ENCODE data around the gene ACTR3C.
"Not testable (repeated sequence)": the region's sequence is repeated elsewhere in the genome, so short reads cannot be mapped to it uniquely, and the experiment has no call there.

Gene ACTR3C

DNA sequence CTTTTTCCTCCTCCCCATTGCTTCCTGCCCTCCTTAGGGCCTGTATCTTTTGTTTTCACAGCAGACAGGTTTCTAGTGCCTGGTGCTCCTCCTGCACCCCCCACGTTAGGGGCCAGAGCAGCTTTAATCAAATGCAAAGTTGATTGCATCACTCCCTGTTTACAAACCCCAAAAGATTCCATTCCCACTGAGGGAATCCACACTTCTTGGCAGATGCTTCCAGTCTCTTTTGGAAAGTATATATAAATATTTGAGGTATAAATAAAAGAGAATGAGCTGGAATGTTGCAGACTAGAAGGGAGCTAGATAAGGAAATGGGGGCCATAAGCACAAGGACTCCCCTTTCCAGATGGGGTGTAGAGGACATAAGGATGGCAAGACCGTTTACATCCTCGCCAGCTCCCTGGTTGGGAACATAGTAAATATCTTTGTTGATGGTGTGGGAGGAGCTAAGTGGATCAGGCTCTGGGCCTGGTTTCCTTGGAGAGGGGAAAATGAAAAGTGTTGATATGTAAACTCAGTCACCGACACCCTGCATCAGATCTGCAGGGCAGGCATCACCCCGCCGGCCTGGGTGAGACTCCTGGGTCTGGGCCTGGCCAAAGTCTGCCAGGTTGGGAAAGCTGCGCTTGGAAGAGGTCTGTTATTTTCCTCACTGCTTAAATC is 11.9 kb upstream of the ACTR3C start:
- DNase-seq = no peak

DNA sequence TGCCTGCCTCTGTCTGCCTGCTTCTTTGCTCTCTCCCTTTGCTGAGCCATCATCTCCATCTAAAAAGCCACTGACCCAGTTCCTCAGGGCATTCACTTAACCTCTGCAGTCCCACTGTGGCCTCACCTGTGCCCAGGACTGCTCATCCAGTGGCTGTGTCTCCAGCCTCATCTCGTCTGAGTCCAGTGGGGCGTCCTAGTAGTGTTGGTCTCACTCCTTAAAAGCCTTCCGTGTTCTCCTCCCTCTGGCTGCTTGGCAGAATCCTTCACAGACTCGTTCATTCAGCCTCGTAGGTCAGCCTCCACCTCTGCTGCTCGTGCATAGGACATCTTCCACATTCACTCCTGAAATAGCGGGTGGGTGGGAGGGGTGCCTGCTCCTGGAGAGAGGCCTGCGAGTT is 10.8 kb upstream of the ACTR3C start:
- no peak for DNase-seq

DNA sequence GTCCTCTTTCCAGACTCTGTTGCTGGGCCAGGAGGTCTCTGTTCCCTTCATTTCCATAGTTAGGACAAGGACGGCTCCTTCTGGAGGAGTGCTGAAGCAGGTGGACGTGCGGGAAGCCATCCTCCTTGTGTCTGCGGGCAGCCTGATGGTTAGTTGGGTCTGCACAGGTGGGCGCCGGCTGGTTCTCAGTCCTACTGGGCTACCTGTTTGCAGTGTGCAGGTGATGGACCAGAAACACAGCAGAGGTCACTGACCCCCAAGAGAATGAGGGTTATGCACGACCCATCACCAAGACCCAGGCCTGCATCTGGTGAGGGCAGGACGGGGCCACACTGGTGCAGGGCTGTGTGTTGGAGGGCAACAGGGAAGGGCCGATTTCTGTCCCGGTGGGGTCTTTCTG is 10.3 kb upstream of the ACTR3C start:
- DNase-seq = no peak

DNA sequence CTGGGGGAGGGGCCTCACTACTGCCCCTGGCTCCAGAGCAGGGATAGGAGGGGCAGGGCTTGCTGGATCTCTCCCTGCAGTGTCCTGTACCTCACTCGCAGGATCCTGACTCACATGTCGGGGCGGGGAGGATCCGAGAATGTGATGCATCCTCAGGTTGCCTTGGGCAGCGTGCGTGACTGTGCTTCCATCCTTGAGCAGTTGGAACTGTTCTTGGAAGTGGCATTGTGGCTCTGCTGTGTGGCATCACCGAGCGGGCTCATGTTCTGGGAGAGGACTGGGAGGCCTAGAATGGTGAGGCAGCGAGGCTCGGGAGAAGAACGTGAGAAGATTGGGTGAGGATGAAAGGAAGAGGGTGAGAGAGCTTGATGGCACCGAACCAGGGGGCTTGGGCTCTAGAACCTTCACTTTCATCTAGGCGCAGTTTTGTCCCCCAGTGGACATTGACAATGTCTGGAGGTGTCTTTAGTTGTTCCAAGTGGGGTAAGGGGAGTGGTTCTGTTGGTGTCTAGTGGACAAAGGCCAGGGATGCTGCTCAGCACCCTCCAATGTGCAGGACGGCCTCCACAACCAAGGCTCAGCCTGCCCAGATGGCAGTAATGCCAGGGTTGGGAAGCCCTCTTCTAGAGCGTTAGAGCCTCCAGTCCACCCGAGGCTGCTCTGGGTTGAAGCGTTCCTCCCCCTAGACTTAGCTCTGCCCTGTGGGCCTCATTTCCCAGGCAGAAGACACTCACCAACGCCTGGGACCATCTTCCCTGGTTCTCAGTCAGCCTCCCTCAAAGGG is 9.7 kb upstream of the ACTR3C start:
- DNase-seq = no peak

DNA sequence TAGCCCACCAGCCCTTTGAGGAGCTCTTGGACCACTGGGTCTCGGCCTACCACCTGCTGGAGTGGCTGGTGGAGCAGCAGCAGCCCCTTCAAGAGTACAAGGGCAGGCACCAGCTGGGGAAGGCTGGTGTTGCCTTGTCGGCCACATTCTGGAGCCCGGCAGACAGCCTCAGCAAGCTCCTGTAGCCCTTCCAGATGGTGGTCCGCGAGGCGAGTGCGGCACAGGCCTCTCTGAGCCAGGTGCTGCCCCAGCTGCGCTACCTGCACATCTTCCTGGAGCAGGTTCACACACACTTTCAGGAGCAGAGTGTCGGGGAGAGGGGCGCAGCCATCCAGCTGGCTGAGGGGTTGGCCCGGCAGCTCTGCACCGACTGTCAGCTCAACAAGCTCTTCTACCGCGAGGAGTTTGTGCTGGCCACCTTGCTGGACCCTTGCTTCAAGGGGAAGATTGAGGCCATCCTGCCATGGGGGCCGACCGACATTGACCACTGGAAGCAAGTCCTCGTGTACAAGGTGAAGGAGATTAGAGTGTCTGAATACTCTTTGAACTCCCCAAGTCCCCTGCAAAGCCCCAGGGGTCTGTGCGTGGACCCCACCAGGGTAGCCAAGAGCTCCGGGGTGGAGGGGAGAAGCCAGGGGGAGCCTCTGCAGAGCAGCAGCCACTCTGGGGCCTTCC is 7.0 kb upstream of the ACTR3C start:
- no peak for DNase-seq

DNA sequence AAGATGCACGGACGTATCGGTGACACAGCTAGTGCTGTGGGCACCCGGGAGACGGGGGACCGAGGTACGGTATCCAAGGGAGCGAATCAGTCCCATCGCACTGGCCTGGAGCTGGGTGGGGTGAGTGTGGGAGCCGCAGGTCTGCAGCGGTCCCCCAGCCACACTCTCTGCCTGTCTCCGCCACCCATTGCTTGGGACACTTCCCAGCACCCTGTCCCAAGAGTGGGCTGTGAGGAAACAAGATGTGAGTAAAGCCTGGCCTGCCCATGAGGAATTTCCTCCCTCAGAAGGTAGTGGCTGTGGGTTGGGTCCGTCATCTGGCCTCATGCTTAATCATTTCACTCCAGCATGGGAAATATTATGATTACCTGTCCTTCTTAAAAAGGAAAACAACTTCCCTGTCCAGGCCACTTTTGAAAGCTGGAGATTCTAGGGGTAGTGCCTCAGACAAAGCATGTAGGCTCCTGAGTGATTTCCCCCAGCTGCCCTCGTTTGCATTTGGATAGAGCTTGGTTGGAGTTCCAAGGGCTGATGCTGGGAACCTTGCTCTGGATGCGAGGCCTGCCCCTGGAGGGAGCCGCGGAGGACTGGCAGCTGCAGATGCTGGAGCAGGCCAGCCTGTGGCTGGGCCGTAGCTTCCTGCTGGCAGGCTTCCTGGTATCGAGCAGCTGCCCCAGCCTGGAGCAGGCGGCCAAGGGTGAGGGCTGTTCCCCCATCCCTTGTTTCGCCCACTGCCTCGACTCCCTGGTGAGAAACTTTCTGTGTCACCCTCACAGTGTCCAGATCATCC is 6.2 kb upstream of the ACTR3C start:
- DNase-seq = no peak

DNA sequence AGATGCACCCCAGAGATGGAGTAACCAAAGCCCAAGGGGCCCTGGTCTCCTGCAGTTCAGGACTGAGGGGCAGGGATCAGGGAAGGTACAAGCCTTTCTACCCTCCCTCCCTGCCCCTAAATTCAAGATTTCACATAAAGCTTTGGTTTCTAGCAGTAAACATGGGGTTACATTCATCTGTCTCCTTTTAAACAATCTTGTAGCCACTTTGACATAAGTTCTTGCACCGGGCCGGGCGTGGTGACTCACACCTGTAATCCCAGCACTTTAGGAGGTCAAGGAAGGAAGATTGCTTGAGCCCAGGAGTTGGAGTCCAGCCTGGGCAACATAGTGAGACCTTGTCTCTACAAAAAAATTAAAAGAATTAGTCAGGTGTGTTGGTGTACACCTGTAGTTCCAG is 4.0 kb upstream of the ACTR3C start:
- DNase-seq = no peak

DNA sequence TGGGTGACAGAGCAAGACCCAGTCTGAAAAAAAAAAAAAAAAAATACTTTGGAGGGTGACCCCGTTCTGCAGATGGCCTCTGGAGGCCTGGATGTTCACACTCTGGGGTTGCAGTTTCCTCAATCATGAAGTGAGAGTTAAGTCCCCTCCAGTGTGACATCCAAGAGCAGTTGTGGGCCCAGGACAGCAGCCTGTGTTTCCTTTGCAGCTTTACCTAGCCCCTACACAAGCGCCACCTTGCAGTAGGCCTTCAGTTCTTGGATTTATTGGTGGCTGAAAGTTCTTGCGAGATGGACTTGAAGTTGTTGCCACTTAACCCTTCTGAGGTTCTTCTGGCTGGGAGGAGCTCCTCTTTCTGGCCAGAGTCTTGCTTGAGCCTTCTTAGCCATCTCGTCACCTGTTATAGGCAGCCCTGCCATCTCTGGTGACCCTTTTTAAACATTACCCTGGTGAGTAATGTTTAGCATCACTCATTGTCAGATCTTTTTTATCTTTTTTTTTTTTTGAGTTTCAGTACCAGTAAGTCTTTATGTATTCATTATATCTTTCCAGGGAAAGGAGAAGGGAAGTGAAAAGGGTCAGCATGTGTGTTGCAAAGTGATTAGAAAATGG is 3.4 kb upstream of the ACTR3C start:
- DNase-seq = no peak

DNA sequence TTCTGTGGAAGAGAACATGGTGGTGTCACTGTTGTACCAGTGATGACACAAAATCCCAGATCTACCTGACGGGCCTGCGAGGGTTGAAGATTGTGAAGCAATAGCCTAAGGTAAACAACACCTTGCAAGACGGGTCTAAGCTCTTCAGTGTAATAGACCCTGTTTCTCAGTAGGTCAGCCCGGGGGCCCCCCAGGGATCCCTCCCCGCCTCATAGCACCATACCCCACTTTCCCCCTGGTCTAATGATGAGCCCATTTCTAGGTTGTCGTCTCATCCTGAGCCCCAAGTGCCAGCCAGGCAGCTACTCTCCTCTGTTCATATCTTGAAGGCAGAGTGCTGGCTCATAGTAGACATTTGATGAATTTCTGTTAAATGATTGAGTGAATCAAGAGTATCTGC is 2.6 kb upstream of the ACTR3C start:
- no peak for DNase-seq

DNA sequence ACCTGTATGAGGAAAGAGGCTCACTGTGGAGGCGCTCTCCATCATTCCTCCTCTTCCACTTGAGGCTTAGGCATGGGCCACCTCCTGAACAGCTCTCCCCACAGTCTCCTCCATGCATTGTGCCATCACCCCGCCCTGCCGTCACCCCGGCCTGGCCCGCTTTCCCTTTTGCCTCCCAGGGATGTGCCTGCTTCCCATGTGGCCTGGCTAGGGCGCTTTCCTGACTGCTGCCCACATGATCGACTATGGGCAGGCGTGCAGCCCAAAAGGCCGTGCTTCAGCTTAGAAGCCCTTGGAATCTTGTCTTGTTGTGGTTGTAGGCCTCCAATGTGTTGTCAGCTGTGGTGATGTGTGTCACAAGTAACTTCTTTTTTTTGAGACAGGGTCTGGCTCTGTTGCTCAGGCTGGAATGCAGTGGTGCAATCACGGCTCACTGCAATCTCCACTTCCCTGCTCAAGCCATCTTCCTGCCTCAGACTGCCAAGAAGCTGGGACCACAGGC is 1.8 kb upstream of the ACTR3C start:
- no peak for DNase-seq

DNA sequence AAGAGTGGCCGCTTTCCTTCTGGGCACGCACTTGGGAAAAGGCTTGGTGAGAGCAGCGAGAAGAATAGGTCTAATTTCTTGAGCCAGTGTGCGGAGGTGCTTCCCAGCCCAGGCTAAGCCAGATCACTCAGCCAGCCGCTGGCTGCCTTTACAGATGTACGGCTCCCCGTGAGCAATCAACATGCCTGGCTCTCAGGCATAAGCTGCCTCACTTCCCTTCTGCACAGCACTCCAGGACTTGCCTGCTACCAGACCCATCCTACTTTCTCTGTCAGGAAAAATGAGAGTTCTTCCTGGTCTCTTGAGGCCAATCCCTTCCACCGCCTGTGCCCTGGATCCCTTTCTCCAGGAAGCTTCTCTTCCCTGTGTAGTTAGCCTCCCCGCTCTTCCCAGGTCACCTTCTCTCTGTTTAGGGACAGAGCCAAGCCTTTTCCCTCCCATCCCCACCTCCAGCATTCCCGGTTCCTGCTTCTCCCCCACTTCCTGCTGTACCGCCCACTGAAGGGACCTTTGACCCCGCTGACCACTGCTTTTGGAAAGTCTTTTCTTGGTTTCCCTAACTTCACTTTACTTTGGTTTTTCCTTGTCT is 1.1 kb upstream of the ACTR3C start:
- peak in 1 of 2 experiments; percentile 47 for DNase-seq

DNA sequence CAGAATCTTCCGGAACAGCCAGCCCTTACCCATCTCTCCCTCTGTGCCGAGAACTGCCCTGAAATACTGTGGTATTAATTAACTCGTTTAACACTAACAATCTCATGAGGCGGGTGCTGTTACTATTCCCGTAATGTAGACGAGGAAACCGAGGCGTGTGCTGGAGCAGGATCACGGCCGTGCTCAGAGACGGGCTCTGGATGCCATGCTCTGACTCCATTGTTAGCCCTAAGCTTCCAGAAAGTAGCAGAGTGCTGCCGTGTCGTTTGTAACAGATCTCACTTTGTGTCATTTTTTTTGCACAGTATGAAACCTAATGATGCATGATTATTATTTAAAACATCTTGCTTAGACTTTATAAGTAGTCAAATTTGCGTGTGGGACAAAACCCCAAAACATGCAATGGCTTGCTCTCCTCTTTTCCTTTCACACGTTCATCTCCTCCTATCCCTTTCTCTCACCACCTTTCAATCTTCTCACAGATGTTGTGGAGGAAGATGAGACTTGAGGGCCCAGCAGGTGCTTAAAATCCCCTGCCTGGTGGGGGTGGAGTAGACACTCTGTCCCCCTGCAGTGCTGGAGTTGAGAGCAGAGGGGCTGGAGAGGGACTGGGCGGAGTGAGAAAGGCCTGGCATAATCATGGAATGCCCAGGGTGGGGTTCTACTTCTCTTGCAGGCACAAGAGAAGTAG is 482 bp upstream of the ACTR3C start:
- peak in 1 of 2 experiments; percentile 49 for DNase-seq

DNA sequence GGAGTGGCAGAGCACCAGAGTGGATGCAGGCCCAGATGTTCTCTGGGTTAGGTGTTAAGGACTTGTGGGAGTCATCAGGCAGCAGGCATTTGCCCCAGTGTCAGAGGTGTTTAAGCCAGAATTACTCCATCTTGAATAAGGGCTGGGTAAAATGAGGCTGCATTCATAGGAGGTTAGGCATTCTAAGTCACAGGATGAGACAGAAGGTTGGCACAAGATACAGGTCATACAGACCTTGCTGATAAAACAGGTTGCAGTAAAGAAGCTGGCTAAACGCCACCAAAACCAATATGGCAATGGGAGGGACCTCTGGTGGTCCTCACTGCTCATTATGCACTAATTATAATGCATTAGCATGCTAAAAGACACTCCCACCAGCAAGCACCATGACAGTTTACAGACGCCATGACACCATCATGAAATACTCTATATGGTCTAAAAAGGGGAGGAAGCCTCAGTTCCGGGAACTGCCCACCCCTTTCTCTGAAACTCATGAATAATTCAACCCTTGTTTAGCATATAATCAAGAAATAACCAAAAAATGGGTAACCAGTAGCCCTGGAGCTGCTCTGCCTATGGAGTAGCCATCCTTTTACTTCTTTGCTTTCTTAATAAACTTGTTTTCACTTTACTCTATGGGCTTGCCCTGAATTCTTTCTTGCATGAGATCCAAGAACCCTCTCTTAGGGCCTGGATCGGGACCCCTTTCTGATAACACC is 1.1 kb downstream of the ACTR3C start:
- peak in 1 of 2 experiments; percentile 37 for DNase-seq

DNA sequence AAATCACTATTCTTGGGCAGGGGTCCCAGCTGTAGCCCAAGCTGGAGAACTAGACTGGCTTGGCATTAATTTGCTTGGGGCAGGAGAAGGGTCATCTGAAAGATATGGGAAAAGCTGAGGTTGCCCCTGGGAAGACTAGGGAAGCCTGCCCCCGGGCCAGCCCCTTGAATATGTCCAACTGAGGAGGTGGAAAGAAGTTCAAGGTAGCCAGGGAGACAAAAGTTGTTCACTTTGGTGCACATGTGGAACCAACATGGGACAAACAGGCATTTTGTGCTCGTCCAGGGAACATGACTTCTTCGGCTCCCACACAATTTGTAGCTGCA is 1.6 kb downstream of the ACTR3C start:
- no peak for DNase-seq

DNA sequence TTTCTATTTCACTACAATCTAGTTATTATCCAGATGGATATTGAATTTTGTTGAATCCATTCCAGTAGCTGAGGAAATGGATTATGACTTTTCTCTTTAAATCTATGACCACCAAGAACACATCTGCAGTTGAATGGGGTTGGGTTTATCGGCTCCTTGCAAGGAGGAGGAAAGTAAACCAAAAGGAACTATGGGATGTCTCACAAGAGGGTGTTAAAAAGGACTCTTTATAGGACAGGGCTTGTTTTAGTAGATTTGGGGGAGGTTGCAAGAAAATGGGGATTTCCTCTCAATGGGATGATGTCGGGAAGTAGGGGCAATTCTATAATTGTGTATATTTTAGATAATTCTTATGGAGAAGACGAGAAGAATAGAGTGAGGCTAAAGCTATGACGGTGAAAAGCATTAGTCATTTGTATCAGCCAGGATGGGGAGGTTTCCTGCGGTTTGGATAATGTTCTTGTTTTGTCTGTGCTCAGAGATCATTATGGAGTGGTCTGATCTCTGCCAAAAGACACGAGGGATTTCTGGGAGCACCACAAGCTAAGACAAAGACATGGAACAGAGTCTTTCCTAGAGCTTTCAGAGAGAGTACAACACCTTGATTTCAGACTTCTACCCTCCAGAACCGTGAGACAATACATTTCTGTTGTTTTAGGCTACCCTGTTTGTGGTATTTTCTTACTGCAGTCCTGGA is 5.4 kb downstream of the ACTR3C start:
- DNase-seq = no peak

DNA sequence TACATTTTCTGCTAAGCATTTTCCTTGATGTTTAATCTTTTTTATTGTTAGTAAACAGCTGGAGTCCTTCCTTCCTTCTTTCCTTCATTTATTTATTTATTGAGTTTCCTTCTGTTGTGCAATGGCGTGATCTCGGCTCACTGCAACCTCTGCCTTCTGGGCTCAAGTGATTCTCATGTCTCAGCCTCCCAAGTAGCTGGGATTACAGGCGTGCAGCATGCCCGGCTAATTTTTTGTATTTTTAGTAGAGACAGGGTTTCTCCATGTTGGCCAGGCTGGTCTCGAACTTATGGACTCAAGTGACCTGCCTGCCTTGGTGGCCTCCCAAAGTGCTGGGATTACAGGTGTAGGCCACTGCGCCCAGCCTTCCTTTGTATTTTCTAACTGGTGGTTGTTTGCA is 6.4 kb downstream of the ACTR3C start:
- not testable (repeated sequence) for DNase-seq

DNA sequence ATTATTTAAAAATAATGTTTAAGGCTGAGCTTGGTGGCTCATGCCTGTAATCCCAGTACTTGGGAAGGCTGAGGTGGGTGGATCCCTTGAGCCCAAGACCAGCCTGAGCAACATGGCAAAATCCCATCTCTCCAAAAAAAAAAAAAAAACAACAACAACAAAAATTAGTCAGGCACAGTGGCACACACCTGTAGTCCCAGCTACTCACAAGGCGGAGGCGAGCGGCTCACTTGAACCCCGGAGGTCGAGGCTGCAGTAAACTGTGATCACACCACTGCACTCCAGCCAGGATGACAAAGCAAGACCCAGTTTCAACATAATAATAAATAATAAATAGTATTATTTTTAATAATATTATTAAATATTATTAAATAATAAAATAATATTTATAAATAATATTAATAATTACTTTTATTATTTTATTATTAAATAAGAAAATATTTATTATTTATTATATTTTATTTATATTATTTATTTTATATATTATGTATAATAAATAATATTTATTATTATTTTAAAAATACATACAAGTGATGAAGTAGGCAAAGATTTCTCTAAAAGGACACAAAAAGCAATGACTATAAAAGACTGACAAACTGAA is 8.6 kb downstream of the ACTR3C start:
- DNase-seq = no peak

DNA sequence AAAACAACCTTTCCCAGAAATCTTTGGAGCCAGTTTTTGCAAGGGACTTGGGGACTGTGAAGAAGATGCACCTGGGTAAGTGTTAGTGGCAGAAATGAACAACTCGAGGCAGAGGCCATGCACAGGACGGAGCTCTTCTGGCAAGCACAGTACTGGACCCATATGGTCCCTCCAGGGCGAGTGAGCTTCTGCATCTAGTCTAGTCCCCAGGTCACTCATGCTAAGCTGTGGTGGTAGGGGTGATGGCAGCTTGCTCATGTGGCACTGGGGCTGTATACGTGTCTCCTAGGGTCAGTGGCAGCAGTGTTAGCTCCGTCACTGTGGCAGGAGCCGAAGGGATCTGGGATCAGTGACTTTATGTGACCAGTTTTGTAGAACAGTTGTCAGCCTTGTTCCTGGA is 9.5 kb downstream of the ACTR3C start:
- DNase-seq = no peak

DNA sequence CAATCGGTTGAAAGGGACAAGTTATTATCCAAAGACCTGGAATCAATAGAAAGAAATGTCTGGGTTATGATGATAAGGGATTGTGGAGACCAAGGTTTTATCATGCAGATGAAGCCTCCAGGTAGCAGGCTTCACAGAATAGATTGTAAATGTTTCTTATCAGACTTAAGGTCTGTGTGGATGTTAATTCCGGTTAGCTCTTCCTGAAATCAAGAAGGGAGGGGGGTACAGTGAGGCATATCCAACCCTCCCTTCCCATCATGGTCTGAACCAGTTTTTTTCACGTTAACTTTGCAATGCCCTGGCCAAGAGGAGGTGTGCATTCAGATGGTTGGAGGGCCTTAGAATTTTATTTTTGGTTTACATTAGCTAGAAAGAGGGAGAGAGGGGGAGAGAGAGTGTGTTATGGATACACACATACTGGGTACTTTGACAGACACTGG is 10.0 kb downstream of the ACTR3C start:
- DNase-seq = no peak

Data from NCI-H524 (cell line).